Neural cell (in vitro differentiated cells): ENCODE data around the gene TNFRSF6B. TPM values are rescaled to one million over a fixed set of nuclear protein-coding genes. Genes with fewer than 3 reads are reported as not detected.

Source experiments
- H2AFZ ChIP-seq: fragments of 200-600, 300-800 bp; sonication (generic), shearing (Covaris generic); 2 replicates; pipeline ENCODE4 v1.6.0; 2014; ENCODE audit warnings: low read depth, mild to moderate bottlenecking, antibody characterized with exemption, low read length, moderate library complexity
- H3F3A ChIP-seq: fragments of 200-600 bp; shearing (Covaris generic); 2 replicates; pipeline ENCODE4 v1.6.1; 2016; ENCODE audit warnings: mild to moderate bottlenecking, moderate library complexity, mixed read lengths, antibody characterized with exemption, low read length; ENCODE audit not compliant: insufficient read depth, poor library complexity, severe bottlenecking
- H3K27ac ChIP-seq: fragments of 200-600, 300-800 bp; sonication (generic), shearing (Covaris generic); 2 replicates; pipeline ENCODE4 v1.5.1; 2014; ENCODE audit warnings: mild to moderate bottlenecking, low read length, moderate library complexity
- H3K27me3 ChIP-seq: fragments of 300-800, 200-600 bp; sonication (generic), shearing (Covaris generic); 2 replicates; pipeline ENCODE4 v1.6.0; 2014; ENCODE audit warnings: mild to moderate bottlenecking, low read depth, low read length, moderate library complexity; ENCODE audit not compliant: insufficient read depth
- H3K36me3 ChIP-seq: fragments of 300-800, 200-600 bp; sonication (generic), shearing (Covaris generic); 2 replicates; pipeline ENCODE4 v1.5.1; 2014; ENCODE audit warnings: mild to moderate bottlenecking, antibody characterized with exemption, low read length, moderate library complexity; ENCODE audit not compliant: insufficient read depth
- H3K4me2 ChIP-seq: fragments of 300-800, 200-600 bp; sonication (generic), shearing (Covaris generic); 2 replicates; pipeline ENCODE4 v1.6.0; 2014; ENCODE audit warnings: mild to moderate bottlenecking, low read length
- H3K4me3 ChIP-seq: fragments of 300-800, 200-600 bp; sonication (generic), shearing (Covaris generic); 2 replicates; pipeline ENCODE4 v1.5.1; 2014; ENCODE audit warnings: mild to moderate bottlenecking, low read length, moderate library complexity
- H3K79me2 ChIP-seq: fragments of 200-600 bp; shearing (Covaris generic); replicated peaks from 2 replicates; pipeline ENCODE4 v1.6.0; 2014; ENCODE audit warnings: mild to moderate bottlenecking, low read length, moderate library complexity; ENCODE audit not compliant: insufficient read depth
- H3K9ac ChIP-seq: fragments of 300-800, 200-600 bp; sonication (generic), shearing (Covaris generic); 2 replicates; pipeline ENCODE4 v1.6.1; 2016; ENCODE audit warnings: mild to moderate bottlenecking, low read length, mixed read lengths
- H3K9me2 ChIP-seq: fragments of 200-600 bp; shearing (Covaris generic); 2 replicates; pipeline ENCODE4 v1.6.1; 2016; ENCODE audit warnings: mild to moderate bottlenecking, low read length, mixed read lengths; ENCODE audit not compliant: insufficient read depth
- H3K9me3 ChIP-seq: fragments of 200-600, 300-800 bp; sonication (generic), shearing (Covaris generic); 2 replicates; pipeline ENCODE4 v1.6.1; 2016; ENCODE audit warnings: mild to moderate bottlenecking, mixed run types, low read length, moderate library complexity, mixed read lengths
- H4K20me1 ChIP-seq: fragments of 200-600 bp; shearing (Covaris generic); 2 replicates; pipeline ENCODE4 v1.6.1; 2016; ENCODE audit warnings: mild to moderate bottlenecking, mixed run types; ENCODE audit not compliant: insufficient read depth
- CTCF ChIP-seq: fragments of 450-650 bp; IDR thresholded peaks from 2 replicates; pipeline ENCODE4 v1.5.1; 2014; ENCODE audit warnings: antibody characterized with exemption, mild to moderate bottlenecking, moderate library complexity; ENCODE audit not compliant: poor library complexity, severe bottlenecking
- EP300 ChIP-seq: fragments of 450-650 bp; conservative IDR thresholded peaks from 2 replicates; pipeline ENCODE4 v1.6.1; 2014; ENCODE audit warnings: antibody characterized with exemption, mild to moderate bottlenecking, moderate library complexity; ENCODE audit not compliant: poor library complexity, severe bottlenecking
- EZH2 ChIP-seq: fragments of 200-600, 300-800 bp; shearing (Covaris generic), sonication (generic); IDR thresholded peaks from 2 replicates; pipeline ENCODE4 v1.6.1; 2014; ENCODE audit warnings: antibody characterized with exemption, low read length, borderline replicate concordance, mild to moderate bottlenecking; ENCODE audit not compliant: insufficient read depth, poor library complexity, severe bottlenecking
- MXI1 ChIP-seq: fragments of 450-650 bp; conservative IDR thresholded peaks from 2 replicates; pipeline ENCODE4 v1.6.1; 2014; ENCODE audit warnings: antibody characterized with exemption, mild to moderate bottlenecking; ENCODE audit not compliant: poor library complexity, severe bottlenecking
- POLR2AphosphoS5 ChIP-seq: IDR thresholded peaks from 2 replicates; pipeline ENCODE4 v1.6.1; 2012
- RAD21 ChIP-seq: fragments of 450-650 bp; conservative IDR thresholded peaks from 2 replicates; pipeline ENCODE4 v1.6.1; 2014; ENCODE audit warnings: antibody characterized with exemption, mild to moderate bottlenecking, moderate library complexity
- REST ChIP-seq: IDR thresholded peaks from 2 replicates; pipeline ENCODE4 v1.6.1; 2012; ENCODE audit warnings: borderline replicate concordance
- SMC3 ChIP-seq: fragments of 450-650 bp; conservative IDR thresholded peaks from 2 replicates; pipeline ENCODE4 v1.6.1; 2014; ENCODE audit warnings: antibody characterized with exemption, mild to moderate bottlenecking, moderate library complexity; ENCODE audit not compliant: poor library complexity
- TAF1 ChIP-seq: IDR thresholded peaks from 2 replicates; pipeline ENCODE4 v1.6.1; 2012; ENCODE audit warnings: low read depth
- polyA plus RNA-seq: library from polyadenylated mRNA; depleted of rRNA; stranded (reverse); fragments of >200 nt; gene quantifications from 2 replicates; pipeline ENCODE4 v1.2.3, GENCODE V29; 2014

Gene TNFRSF6B
- polyA plus RNA-seq, 1 donor from 2014 or later = 9.4 TPM

GRCh38 chr20:63678667-63679465, 17.6 kb upstream of the TNFRSF6B start:
- H3F3A ChIP-seq = no peaks in the 10 kb centered on the region
- H3K9me3 ChIP-seq = no peaks in the 10 kb centered on the region
- no peaks in the 10 kb centered on the region for H4K20me1 ChIP-seq
- H2AFZ ChIP-seq = no peak overlapping the region
- H3K79me2 ChIP-seq = no peaks in the 10 kb centered on the region
- H3K4me2 ChIP-seq = no peak overlapping the region
- H3K4me3 ChIP-seq = no peak overlapping the region
- H3K9me2 ChIP-seq = no peaks in the 10 kb centered on the region
- H3K36me3 ChIP-seq = no peaks in the 10 kb centered on the region
- no peaks in the 10 kb centered on the region for H3K27me3 ChIP-seq
- H3K9ac ChIP-seq = no peak overlapping the region
- TF ChIP-seq CTCF (no peak), EP300 (no peak), POLR2AphosphoS5 (no peak), SMC3 (no peak), TAF1 (no peak)
- H3K27ac ChIP-seq = no peak overlapping the region

- TF ChIP-seq TAF1 = no peak
- TF ChIP-seq POLR2AphosphoS5 = no peak
- no peak for TF ChIP-seq REST
- no peak for TF ChIP-seq MXI1
- no peak for TF ChIP-seq CTCF
- no peak for TF ChIP-seq RAD21
- no peak for TF ChIP-seq EZH2
- no peak for TF ChIP-seq EP300
- Histone ChIP-seq H3K4me3 (no peak overlapping the region), H3K9me3 (no peaks in the 10 kb centered on the region), H3K4me2 (no peak overlapping the region), H3K27ac (no peak overlapping the region), H2AFZ (no peak overlapping the region), H3K9ac (no peak overlapping the region), H3K27me3 (no peaks in the 10 kb centered on the region), H3K9me2 (no peaks in the 10 kb centered on the region), H3F3A (no peaks in the 10 kb centered on the region), H3K79me2 (no peaks in the 10 kb centered on the region), H3K36me3 (no peaks in the 10 kb centered on the region), H4K20me1 (no peaks in the 10 kb centered on the region)
These were observed 16.6 kb upstream of the TNFRSF6B start for GRCh38 chr20:63679799-63680305.
